ENCODE measurements around the gene DPH2.

GRCh38 chr1:43968348-43968948 lies 1.4 kb upstream of the DPH2 start:
- TF ChIP-seq POLR2A (IDR thresholded peaks at IDR 0.05), result no peak
- TF ChIP-seq, protein P1, sequence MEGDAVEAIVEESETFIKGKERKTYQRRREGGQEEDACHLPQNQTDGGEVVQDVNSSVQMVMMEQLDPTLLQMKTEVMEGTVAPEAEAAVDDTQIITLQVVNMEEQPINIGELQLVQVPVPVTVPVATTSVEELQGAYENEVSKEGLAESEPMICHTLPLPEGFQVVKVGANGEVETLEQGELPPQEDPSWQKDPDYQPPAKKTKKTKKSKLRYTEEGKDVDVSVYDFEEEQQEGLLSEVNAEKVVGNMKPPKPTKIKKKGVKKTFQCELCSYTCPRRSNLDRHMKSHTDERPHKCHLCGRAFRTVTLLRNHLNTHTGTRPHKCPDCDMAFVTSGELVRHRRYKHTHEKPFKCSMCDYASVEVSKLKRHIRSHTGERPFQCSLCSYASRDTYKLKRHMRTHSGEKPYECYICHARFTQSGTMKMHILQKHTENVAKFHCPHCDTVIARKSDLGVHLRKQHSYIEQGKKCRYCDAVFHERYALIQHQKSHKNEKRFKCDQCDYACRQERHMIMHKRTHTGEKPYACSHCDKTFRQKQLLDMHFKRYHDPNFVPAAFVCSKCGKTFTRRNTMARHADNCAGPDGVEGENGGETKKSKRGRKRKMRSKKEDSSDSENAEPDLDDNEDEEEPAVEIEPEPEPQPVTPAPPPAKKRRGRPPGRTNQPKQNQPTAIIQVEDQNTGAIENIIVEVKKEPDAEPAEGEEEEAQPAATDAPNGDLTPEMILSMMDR (IDR thresholded peaks at IDR 0.05), result no peak
